Neural progenitor cell (in vitro differentiated cells): ENCODE results near the gene FBXL4. TPM values are rescaled to one million over a fixed set of nuclear protein-coding genes. Genes with fewer than 3 reads are reported as not detected.

Experiments used
- DNase-seq: peaks from one replicate; pipeline ENCODE4 v3.0.0-alpha.2; 2016; ENCODE audit warnings: low spot score
- H2AFZ ChIP-seq: fragments of 200-600 bp; sonication (generic); replicated peaks from 2 replicates; pipeline ENCODE4 v1.6.1; 2016; ENCODE audit warnings: antibody characterized with exemption
- H3F3A ChIP-seq: fragments of 200-600 bp; sonication (generic); 2 replicates; pipeline ENCODE4 v1.6.1; 2016; ENCODE audit warnings: antibody characterized with exemption, low read depth
- H3K27ac ChIP-seq: fragments of 200-600 bp; sonication (generic); 2 replicates; pipeline ENCODE4 v1.5.1; 2016; ENCODE audit warnings: mild to moderate bottlenecking
- H3K27me3 ChIP-seq: fragments of 200-600 bp; sonication (generic); 2 replicates; pipeline ENCODE4 v1.6.1; 2016; ENCODE audit warnings: mild to moderate bottlenecking, moderate library complexity
- H3K36me3 ChIP-seq: fragments of 200-600 bp; sonication (generic); 2 replicates; pipeline ENCODE4 v1.5.1; 2016
- H3K4me1 ChIP-seq: fragments of 200-600 bp; sonication (generic); 2 replicates; pipeline ENCODE4 v1.6.1; 2016; ENCODE audit warnings: mixed run types
- H3K4me2 ChIP-seq: fragments of 200-600 bp; sonication (generic); 2 replicates; pipeline ENCODE4 v1.6.1; 2016
- H3K4me3 ChIP-seq: fragments of 200-600 bp; sonication (generic); 2 replicates; pipeline ENCODE4 v1.5.1; 2016
- H3K79me2 ChIP-seq: fragments of 200-600 bp; sonication (generic); 2 replicates; pipeline ENCODE4 v1.6.1; 2016; ENCODE audit warnings: low read depth
- H3K9ac ChIP-seq: fragments of 200-600 bp; sonication (generic); 2 replicates; pipeline ENCODE4 v1.6.1; 2016
- H3K9me3 ChIP-seq: fragments of 200-600 bp; sonication (generic); 2 replicates; pipeline ENCODE4 v1.5.1; 2016; ENCODE audit warnings: low read depth
- H4K20me1 ChIP-seq: fragments of 200-600 bp; sonication (generic); 2 replicates; pipeline ENCODE4 v1.6.1; 2016; ENCODE audit warnings: low read depth
- H3K27ac Mint-ChIP-seq: 3 replicates; pipeline ENCODE4 v1.8.0; 2021; ENCODE audit warnings: mixed read lengths
- H3K27me3 Mint-ChIP-seq: 2 replicates; pipeline ENCODE4 v1.8.0; 2022; ENCODE audit warnings: low read depth, mild to moderate bottlenecking, inconsistent platforms, moderate library complexity, mixed read lengths; ENCODE audit not compliant: insufficient read depth
- H3K36me3 Mint-ChIP-seq: 3 replicates; pipeline ENCODE4 v1.8.0; 2021; ENCODE audit warnings: mixed read lengths
- H3K4me1 Mint-ChIP-seq: 3 replicates; pipeline ENCODE4 v1.8.0; 2021; ENCODE audit warnings: mixed read lengths
- H3K4me3 Mint-ChIP-seq: 3 replicates; pipeline ENCODE4 v1.8.0; 2021; ENCODE audit warnings: mild to moderate bottlenecking, moderate library complexity, mixed read lengths
- H3K9me3 Mint-ChIP-seq: 3 replicates; pipeline ENCODE4 v1.8.0; 2020; ENCODE audit warnings: mixed read lengths
- CTCF ChIP-seq: fragments of 200-600 bp; sonication (generic); IDR thresholded peaks from 2 replicates; pipeline ENCODE4 v1.5.1; 2017; ENCODE audit warnings: antibody characterized with exemption, mild to moderate bottlenecking
- EZH2 ChIP-seq: fragments of 200-600 bp; sonication (generic); IDR thresholded peaks from 2 replicates; pipeline ENCODE4 v1.6.1; 2017; ENCODE audit warnings: antibody characterized with exemption, mild to moderate bottlenecking, moderate library complexity
- EZH2phosphoT487 ChIP-seq: fragments of 200-600 bp; sonication (generic); IDR thresholded peaks from 2 replicates; pipeline ENCODE4 v1.6.1; 2017; ENCODE audit warnings: antibody characterized with exemption
- total RNA-seq: library from RNA; depleted of rRNA; stranded (reverse); fragments of >200 nt; gene quantifications from 2 replicates; pipeline ENCODE4 v1.2.3, GENCODE V29; 2015; ENCODE audit warnings: low replicate concordance

Gene FBXL4
- total RNA-seq, 1 donor from 2014 or later = 18.3 TPM

DNA sequence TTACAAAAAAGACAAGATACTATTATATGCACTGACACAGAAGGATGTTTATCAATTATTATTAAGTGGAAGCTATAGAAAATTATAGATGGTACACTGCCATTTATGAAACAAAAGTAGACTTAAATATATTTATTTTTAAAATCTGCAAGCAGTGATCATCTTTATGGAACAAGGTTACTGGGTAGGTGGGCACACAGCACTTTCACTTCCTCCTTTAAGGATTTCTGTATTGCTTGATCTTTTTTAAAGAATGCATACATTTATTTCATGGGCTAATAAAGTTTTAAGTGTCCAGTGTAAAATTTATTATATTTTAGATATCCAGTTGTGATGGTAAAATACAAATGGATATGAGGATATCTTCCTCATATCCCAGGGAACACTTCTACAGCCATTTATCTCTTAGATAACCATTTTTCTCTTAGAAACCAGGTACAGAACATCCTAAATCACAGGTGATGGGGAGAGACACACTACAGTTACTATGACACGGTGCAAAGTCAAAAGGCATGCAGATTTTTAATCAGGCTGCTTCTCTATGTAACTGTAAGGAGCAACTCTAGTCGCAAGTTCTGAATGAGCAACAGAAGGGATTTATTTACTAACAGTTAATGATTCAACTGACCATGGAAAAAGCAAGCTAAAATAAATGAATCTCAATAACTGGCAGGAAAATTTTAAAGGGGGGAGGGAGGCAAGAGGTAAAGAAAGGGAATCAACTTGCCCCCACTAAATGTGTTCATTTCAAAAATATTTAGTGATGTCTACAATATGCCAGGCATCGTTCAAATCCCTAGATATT, 2.2 kb downstream of the FBXL4 start:
- peaks cover 20% of the 10 kb centered on the region for H3K36me3 Mint-ChIP-seq
- no peak overlapping the region for H3K9ac ChIP-seq
- no peak overlapping the region for H3K27ac Mint-ChIP-seq

GRCh38 chr6:98944598-98945081, 3.1 kb downstream of the FBXL4 start:
- peaks cover 76% of the 10 kb centered on the region for H3K79me2 ChIP-seq
- Mint-ChIP-seq H3K4me1 (peaks cover 14% of the 10 kb centered on the region), H3K9me3 (peaks cover 31% of the 10 kb centered on the region), H3K27ac (no peak overlapping the region), H3K4me3 (no peak overlapping the region), H3K27me3 (peaks cover 3% of the 10 kb centered on the region), H3K36me3 (peaks cover 25% of the 10 kb centered on the region)
- no peak overlapping the region for H3K9ac ChIP-seq
- peaks cover 8% of the 10 kb centered on the region for H3K9me3 ChIP-seq
- no peaks in the 10 kb centered on the region for H4K20me1 ChIP-seq
- TF ChIP-seq CTCF (no peak), EZH2 (no peak), EZH2phosphoT487 (no peak)
- H3K36me3 ChIP-seq = peaks cover 7% of the 10 kb centered on the region
- H3K27me3 ChIP-seq = no peaks in the 10 kb centered on the region
- no peaks in the 10 kb centered on the region for H3F3A ChIP-seq
- H3K4me3 ChIP-seq = no peak overlapping the region
- H2AFZ ChIP-seq = no peak overlapping the region
- H3K27ac ChIP-seq = no peak overlapping the region
- H3K4me1 ChIP-seq = peaks cover 5% of the 10 kb centered on the region
- DNase-seq = no peak
- H3K4me2 ChIP-seq = no peak overlapping the region

More for the DNA sequence above, 2.2 kb downstream of the FBXL4 start:
- Mint-ChIP-seq H3K27me3 (peaks cover 3% of the 10 kb centered on the region), H3K4me1 (peaks cover 14% of the 10 kb centered on the region), H3K9me3 (peaks cover 30% of the 10 kb centered on the region), H3K4me3 (peak overlapping the region; percentile 94)
- Histone ChIP-seq H3K79me2 (peaks cover 68% of the 10 kb centered on the region), H3K4me2 (peak overlapping the region; percentile 84), H3K9me3 (peaks cover 12% of the 10 kb centered on the region), H3K27ac (no peak overlapping the region), H3K27me3 (no peaks in the 10 kb centered on the region), H4K20me1 (no peaks in the 10 kb centered on the region), H3K4me3 (peak overlapping the region; percentile 83), H3K4me1 (peaks cover 5% of the 10 kb centered on the region), H2AFZ (no peak overlapping the region), H3F3A (no peaks in the 10 kb centered on the region), H3K36me3 (peaks cover 4% of the 10 kb centered on the region)
- TF ChIP-seq CTCF (no peak), EZH2phosphoT487 (no peak), EZH2 (no peak)
- no peak for DNase-seq

DNA sequence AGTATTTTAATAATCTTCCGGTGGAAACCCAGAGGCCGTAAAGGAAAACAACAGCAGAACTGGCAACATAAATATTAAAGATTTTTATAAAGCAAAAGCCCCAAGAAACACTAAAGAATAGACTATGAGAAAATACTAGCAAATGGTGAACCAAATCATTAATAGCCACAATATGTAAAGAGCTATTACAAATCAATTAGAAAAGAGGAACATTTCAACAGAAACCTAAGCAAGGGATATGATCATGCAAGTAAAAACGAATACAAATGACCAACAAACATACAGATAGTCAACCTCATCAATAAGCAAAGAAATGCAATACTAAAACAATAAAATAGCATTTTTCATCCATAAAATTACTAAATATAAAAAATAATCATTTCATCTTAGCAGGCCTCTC, 3.6 kb downstream of the FBXL4 start:
- no peak overlapping the region for H2AFZ ChIP-seq
- H3K27me3 ChIP-seq = no peaks in the 10 kb centered on the region
- Mint-ChIP-seq H3K27ac (no peak overlapping the region), H3K9me3 (peaks cover 27% of the 10 kb centered on the region), H3K4me1 (peaks cover 14% of the 10 kb centered on the region), H3K27me3 (no peaks in the 10 kb centered on the region), H3K4me3 (no peak overlapping the region), H3K36me3 (peaks cover 27% of the 10 kb centered on the region)
- no peak overlapping the region for H3K4me2 ChIP-seq
- no peaks in the 10 kb centered on the region for H3F3A ChIP-seq
- TF ChIP-seq EZH2phosphoT487 (no peak), CTCF (no peak), EZH2 (no peak)
- no peak overlapping the region for H3K27ac ChIP-seq
- peaks cover 5% of the 10 kb centered on the region for H3K4me1 ChIP-seq
- no peak for DNase-seq
- peaks cover 7% of the 10 kb centered on the region for H3K36me3 ChIP-seq
- peaks cover 81% of the 10 kb centered on the region for H3K79me2 ChIP-seq
- H4K20me1 ChIP-seq = no peaks in the 10 kb centered on the region
- no peak overlapping the region for H3K4me3 ChIP-seq
- H3K9ac ChIP-seq = no peak overlapping the region
- peaks cover 8% of the 10 kb centered on the region for H3K9me3 ChIP-seq
